K562 (cell line): ENCODE results near the gene SPATA12. TPM values are rescaled to one million over a fixed set of nuclear protein-coding genes. Genes with fewer than 3 reads are reported as not detected.

Source experiments
- BRD9 ChIP-seq: fragments of 450-650 bp; IDR thresholded peaks from 2 replicates; pipeline ENCODE4 v1.6.1; 2018; ENCODE audit warnings: low read depth; ENCODE audit not compliant: partially characterized antibody
- BRF2 ChIP-seq: IDR thresholded peaks from 3 replicates; pipeline ENCODE4 v1.6.1; 2011; ENCODE audit warnings: borderline replicate concordance, mild to moderate bottlenecking; ENCODE audit not compliant: insufficient read length, insufficient read depth
- DNMT1 ChIP-seq: fragments of 450-650 bp; IDR thresholded peaks from 2 replicates; pipeline ENCODE4 v1.6.1; 2016; ENCODE audit warnings: antibody characterized with exemption, mild to moderate bottlenecking
- ELF4 ChIP-seq: fragments of 450-650 bp; formaldehyde crosslinking; IDR thresholded peaks from 2 replicates; pipeline ENCODE4 v1.4.0; 2022; ENCODE audit warnings: missing genetic modification characterization
- FOXJ3 ChIP-seq: sonication (generic); formaldehyde crosslinking; IDR thresholded peaks from 2 replicates; pipeline ENCODE4 v1.4.0; 2020; ENCODE audit warnings: mild to moderate bottlenecking, missing genetic modification reagents
- KDM2B ChIP-seq: fragments of 250-450 bp; sonication (Bioruptor Pico); IDR thresholded peaks from 2 replicates; pipeline ENCODE4 v1.8.0; 2021; ENCODE audit warnings: mild to moderate bottlenecking, moderate library complexity
- MCM2 ChIP-seq: fragments of 450-650 bp; IDR thresholded peaks from 2 replicates; pipeline ENCODE4 v1.6.1; 2017; ENCODE audit warnings: low read depth, mild to moderate bottlenecking
- NFRKB ChIP-seq: fragments of 450-650 bp; IDR thresholded peaks from 2 replicates; pipeline ENCODE4 v1.6.1; 2016; ENCODE audit warnings: low read depth
- POLR2B ChIP-seq: fragments of 450-650 bp; IDR thresholded peaks from 2 replicates; pipeline ENCODE4 v1.6.1; 2018; ENCODE audit warnings: low read depth; ENCODE audit not compliant: partially characterized antibody
- ZBTB11 ChIP-seq, 3 experiments: fragments of 200-800 bp in 1 of 3; fragments of 250-450 bp in 1 of 3; fragments of 450-650 bp in 1 of 3; sonication (Bioruptor Pico) in 1 of 3; sonication (Bioruptor generic) in 1 of 3; formaldehyde crosslinking in 1 of 3; IDR thresholded peaks; 2 replicates each; pipeline versions ENCODE4 v1.6.1 to v1.8.0; 2016 to 2022; ENCODE audit warnings: mild to moderate bottlenecking in 2 of 3, missing genetic modification characterization in 2 of 3, missing compliant biosample characterization in 1 of 3, moderate library complexity in 1 of 3
- ZNF165 ChIP-seq: fragments of 250-450 bp; sonication (Bioruptor Pico); IDR thresholded peaks from 2 replicates; pipeline ENCODE4 v1.4.0; 2020; ENCODE audit warnings: borderline replicate concordance
- ZNF408 ChIP-seq: fragments of 250-450 bp; sonication (Bioruptor Pico); IDR thresholded peaks from 2 replicates; pipeline ENCODE4 v1.4.0; 2020; ENCODE audit warnings: low read depth, mild to moderate bottlenecking, moderate library complexity
- ZNF592 ChIP-seq: fragments of 450-650 bp; IDR thresholded peaks from 2 replicates; pipeline ENCODE4 v1.6.1; 2017; ENCODE audit warnings: antibody characterized with exemption, mild to moderate bottlenecking
- ZNF740 ChIP-seq, 3 experiments: fragments of 200-800 bp in 1 of 3; sonication (Bioruptor generic) in 1 of 3; sonication (generic) in 1 of 3; formaldehyde crosslinking in 1 of 3; IDR thresholded peaks; 2 replicates each; pipeline versions ENCODE4 v1.6.1 to v1.8.0; 2016 to 2022; ENCODE audit warnings: mild to moderate bottlenecking in 2 of 3, missing compliant biosample characterization in 2 of 3, missing genetic modification characterization in 2 of 3, missing genetic modification reagents in 1 of 3
- ZNF785 ChIP-seq: fragments of 250-450 bp; sonication (Bioruptor Pico); IDR thresholded peaks from 2 replicates; pipeline ENCODE4 v1.4.0; 2020; ENCODE audit warnings: mild to moderate bottlenecking
- polyA plus RNA-seq, 8 experiments: library from polyadenylated mRNA; depleted of rRNA in 4 of 8; stranded (reverse) in 5 of 8; unstranded in 3 of 8; fragments of >200 nt; fragmentation: Nextera tagmentation in 2 of 8; fragmentation: Illumina TruSeq in 1 of 8; extraction: Ambion mirVana in 2 of 8; extraction: Trizol in 1 of 8; gene quantifications; 2 replicates each; pipeline versions ENCODE4 v1.2.1 to v1.2.3, GENCODE V29; 2011 to 2014; ENCODE audit warnings: inconsistent platforms in 1 of 8, missing spikeins in 1 of 8
- total RNA-seq, 7 experiments: library from RNA; depleted of rRNA in 6 of 7; stranded (reverse); fragments of >200 nt in 6 of 7; fragmentation: Illumina TruSeq in 2 of 7; extraction: Trizol in 2 of 7; gene quantifications; 2 replicates each; pipeline versions ENCODE4 v1.2.1 to v1.2.3, GENCODE V29; 2011 to 2021; ENCODE audit warnings: low replicate concordance in 1 of 7

Gene SPATA12
- total and polyA plus RNA-seq, 9 of the 15 experiments (the other 6 are each of a cell fraction or from before 2014, with no cell fraction given) = not detected

GRCh38 chr3:57076422-57076951 is 16.0 kb downstream of the SPATA12 start (continued):
- TF ChIP-seq ZNF592 (no peak), NFRKB (no peak), BRD9 (no peak), FOXJ3 (CRISPR knock-in tag) (no peak), BRF2 (no peak), ZNF408 (CRISPR knock-in tag) (no peak), ZNF740 (CRISPR knock-in tag; IDR thresholded peaks at IDR 0.05) (no peak), ZNF740 (tag; IDR thresholded peaks at IDR 0.05) (no peak), DNMT1 (no peak), ZNF785 (no peak), ZNF165 (CRISPR knock-in tag) (no peak), MCM2 (no peak), POLR2B (no peak), ZBTB11 (CRISPR knock-in tag; IDR thresholded peaks at IDR 0.05) (no peak), KDM2B (CRISPR knock-in tag) (no peak), ELF4 (CRISPR knock-in tag) (no peak)
